AG04450 (cell line): Measurements from ENCODE around the gene WNT3. TPM values are rescaled to one million over a fixed set of nuclear protein-coding genes. Genes with fewer than 3 reads are reported as not detected.

Experiments used
- CTCF ChIA-PET: fragments of 300-600, 350-600 bp; formaldehyde crosslinking; extraction: SDS; loops from one replicate; lab custom pipeline; 2022; ENCODE audit warnings: antibody characterized with exemption, inconsistent platforms; lab: Charles Lee
- POLR2A ChIA-PET: fragments of 350-600 bp; formaldehyde crosslinking; extraction: SDS; loops from one replicate; lab custom pipeline; 2021; ENCODE audit warnings: antibody characterized with exemption, inconsistent platforms; lab: Yijun Ruan, JAX
- DNase-seq: peaks from one replicate; pipeline ENCODE4 v3.0.0-alpha.2; 2011; ENCODE audit warnings: low read depth, low spot score
- H3K27ac ChIP-seq: one replicate; pipeline ENCODE4 v1.5.1; 2012; ENCODE audit warnings: low read depth, low read length, control low read depth
- H3K27me3 ChIP-seq: one replicate; pipeline ENCODE4 v1.6.0; 2012; ENCODE audit warnings: low read length; ENCODE audit not compliant: control insufficient read depth, insufficient read depth
- H3K4me3 ChIP-seq: 2 replicates; pipeline ENCODE4 v1.5.1; 2011; ENCODE audit warnings: mild to moderate bottlenecking, low read depth, low read length, control low read depth
- H3K9me3 ChIP-seq: 2 replicates; pipeline ENCODE4 v1.5.1; 2012; ENCODE audit warnings: low read length; ENCODE audit not compliant: control insufficient read depth, insufficient read depth
- polyA plus RNA-seq: library from polyadenylated mRNA; depleted of rRNA; stranded (reverse); fragments of >200 nt; gene quantifications from 2 replicates; pipeline ENCODE4 v1.2.3, GENCODE V29; 2011
- TF ChIP-seq, protein P1 (sequence below): IDR thresholded peaks from 2 replicates; pipeline ENCODE4 v1.5.1; 2011; ENCODE audit warnings: low read depth, low read length, control low read depth, inconsistent platforms

The WNT3 gene
- polyA plus RNA-seq, 1 experiment: 1.4 TPM

DNA sequence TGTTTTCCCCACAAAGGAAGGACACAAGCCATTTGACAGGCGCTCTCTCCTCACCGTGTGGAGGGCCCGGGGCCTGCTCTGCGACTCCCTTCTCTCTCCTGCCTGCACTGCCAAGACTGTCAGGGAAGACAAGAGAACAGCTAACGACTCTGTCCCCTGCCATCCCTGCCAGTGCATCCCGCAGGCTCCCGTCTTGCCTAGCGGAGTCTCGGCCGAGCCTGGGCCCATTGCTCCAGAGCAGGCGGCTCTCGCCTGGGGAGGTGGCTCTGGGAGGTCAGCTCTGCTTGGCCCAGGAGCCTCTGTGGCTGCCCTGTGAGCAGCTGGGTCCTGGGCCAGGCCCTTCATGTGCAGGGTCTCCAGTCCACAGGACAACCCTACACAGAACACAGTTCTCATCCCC is 53.0 kb downstream of the WNT3 start:
- no peak for DNase-seq
- ChIA-PET CTCF (no interaction called here), POLR2A (no interaction called here)
- Histone ChIP-seq H3K9me3 (peaks cover 7% of the 10 kb centered on the region; the same call in 1 of the 2 replicates), H3K27me3 (no peaks in the 10 kb centered on the region), H3K27ac (peak overlapping the region; percentile 11), H3K4me3 (no peak overlapping the region)
- TF ChIP-seq, protein P1, sequence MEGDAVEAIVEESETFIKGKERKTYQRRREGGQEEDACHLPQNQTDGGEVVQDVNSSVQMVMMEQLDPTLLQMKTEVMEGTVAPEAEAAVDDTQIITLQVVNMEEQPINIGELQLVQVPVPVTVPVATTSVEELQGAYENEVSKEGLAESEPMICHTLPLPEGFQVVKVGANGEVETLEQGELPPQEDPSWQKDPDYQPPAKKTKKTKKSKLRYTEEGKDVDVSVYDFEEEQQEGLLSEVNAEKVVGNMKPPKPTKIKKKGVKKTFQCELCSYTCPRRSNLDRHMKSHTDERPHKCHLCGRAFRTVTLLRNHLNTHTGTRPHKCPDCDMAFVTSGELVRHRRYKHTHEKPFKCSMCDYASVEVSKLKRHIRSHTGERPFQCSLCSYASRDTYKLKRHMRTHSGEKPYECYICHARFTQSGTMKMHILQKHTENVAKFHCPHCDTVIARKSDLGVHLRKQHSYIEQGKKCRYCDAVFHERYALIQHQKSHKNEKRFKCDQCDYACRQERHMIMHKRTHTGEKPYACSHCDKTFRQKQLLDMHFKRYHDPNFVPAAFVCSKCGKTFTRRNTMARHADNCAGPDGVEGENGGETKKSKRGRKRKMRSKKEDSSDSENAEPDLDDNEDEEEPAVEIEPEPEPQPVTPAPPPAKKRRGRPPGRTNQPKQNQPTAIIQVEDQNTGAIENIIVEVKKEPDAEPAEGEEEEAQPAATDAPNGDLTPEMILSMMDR: no peak

DNA sequence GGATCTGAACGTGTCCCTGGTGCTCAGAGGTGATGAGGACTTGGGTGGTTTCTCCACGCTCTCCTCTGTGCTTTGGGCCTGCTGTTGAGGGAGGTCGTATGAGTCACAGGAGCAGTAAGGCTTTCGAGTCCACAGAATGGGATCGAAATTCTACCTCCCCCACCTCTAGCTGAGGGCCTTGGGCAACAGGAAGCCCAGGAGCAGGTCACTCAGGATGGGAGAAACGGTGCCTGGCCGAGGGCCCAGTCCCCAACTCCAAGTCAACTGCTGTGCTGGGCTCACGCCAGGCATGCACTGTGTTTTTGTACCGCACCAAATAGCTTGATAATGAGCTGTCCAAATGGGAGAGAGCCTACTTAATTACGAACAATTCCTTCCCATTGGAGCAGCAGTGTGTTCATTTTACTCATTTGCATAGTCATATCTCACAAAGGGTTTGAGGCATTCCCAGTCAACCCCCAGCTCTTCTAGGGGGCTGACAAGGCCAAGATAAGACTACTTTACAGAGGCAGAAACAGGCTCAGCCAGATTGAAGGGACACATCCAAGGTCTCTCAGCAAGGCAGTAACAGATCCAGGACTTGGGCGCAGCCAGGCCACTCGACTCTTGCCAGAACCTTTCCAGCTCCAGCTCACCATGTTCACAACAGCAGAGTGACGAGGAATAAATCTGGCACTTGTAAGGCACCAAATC is 53.6 kb downstream of the WNT3 start:
- peaks cover 7% of the 10 kb centered on the region; the same call in 1 of the 2 replicates for H3K9me3 ChIP-seq
- ChIA-PET CTCF (no interaction called here), POLR2A (no interaction called here)
- TF ChIP-seq, protein P1: no peak
- no peaks in the 10 kb centered on the region for H3K27me3 ChIP-seq
- no peak overlapping the region for H3K4me3 ChIP-seq
- DNase-seq: peak; percentile 27
- H3K27ac ChIP-seq: peak overlapping the region; percentile 39

DNA sequence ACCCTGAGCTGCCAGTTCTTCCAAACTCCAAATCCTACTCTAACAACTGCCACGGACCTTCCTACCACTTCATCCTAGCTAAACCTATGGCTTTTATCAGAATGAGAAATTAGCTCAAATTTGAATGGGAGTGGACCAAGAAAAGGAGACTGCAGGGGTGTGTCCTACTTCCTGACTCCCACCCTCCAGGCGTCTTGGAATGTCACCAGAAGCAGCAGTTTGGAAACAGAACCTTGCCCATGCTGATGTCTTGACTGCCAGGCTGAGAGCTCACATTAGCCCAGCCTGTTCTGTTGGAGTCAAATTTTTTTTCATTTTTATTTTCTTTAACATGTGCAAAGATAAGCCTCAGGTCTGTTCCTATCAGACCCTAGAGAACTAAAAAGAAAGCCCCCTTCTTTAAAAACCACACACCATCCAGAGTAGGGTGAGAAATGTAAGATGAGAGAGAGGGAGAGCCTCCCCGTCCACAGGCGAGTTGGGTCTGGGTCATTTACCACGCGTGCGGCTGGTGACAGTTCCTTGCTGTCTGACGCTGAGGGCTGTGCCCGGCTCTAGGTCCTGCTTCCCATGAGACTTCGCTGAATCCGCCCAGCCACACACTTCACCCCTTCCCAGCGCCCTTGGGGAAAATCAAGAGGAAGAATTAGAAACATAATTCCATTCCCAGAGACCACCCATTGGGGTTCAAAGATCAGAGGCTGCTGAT is 54.3 kb downstream of the WNT3 start:
- H3K4me3 ChIP-seq: no peak overlapping the region

DNA sequence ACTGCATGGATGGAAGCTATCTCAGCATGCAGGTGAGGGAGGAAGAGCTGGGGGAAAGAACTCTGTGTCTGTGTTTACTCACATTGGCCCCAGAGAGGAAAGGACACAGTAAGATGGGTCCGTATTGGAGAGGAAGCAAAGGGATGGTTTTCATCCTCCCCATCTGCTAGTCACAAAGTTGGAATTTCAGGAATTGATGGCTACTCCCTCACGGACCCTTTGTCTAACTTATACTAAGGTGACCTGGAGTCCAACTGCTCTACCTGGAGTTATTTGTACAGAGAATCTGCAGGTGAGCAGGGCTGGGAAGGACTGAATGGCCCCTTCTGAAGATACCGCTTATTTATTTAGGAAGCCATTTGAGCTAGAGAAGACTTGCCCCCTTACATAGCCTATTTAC is 55.1 kb downstream of the WNT3 start:
- POLR2A ChIA-PET: interaction anchor here (0.7 to 1.1 kb wide), 4 partner anchors 12 to 976 kb away, joined by 3 to 7 read pairs (median 6); no protein-coding TSS in a partner anchor
- CTCF ChIA-PET: no interaction called here

More for the DNA sequence above, 54.3 kb downstream of the WNT3 start:
- ChIA-PET CTCF (no interaction called here), POLR2A (interaction anchor here (0.7 to 1.1 kb wide), 3 partner anchors 11 to 977 kb away, joined by 3 to 7 read pairs (median 6); no protein-coding TSS in a partner anchor)
- Histone ChIP-seq H3K27me3 (no peaks in the 10 kb centered on the region), H3K9me3 (peaks cover 7% of the 10 kb centered on the region; the same call in 1 of the 2 replicates), H3K27ac (peak overlapping the region; percentile 39)
- TF ChIP-seq, protein P1: no peak
- no peak for DNase-seq

More for the DNA sequence above, 55.1 kb downstream of the WNT3 start:
- no peak overlapping the region for H3K27ac ChIP-seq
- no peaks in the 10 kb centered on the region for H3K27me3 ChIP-seq
- DNase-seq: no peak
- H3K4me3 ChIP-seq: no peak overlapping the region
- TF ChIP-seq, protein P1: no peak
- peaks cover 7% of the 10 kb centered on the region; the same call in 1 of the 2 replicates for H3K9me3 ChIP-seq
